GM12891 (cell line): Measurements from ENCODE around the gene ADARB1.

Source experiments
- POLR2A ChIP-seq: IDR thresholded peaks from 2 replicates; pipeline ENCODE4 v1.6.1; 2011; ENCODE audit warnings: low read depth, low read length, control low read depth
- POLR2AphosphoS5 ChIP-seq: IDR thresholded peaks from 2 replicates; pipeline ENCODE4 v1.6.1; 2011; ENCODE audit warnings: low read depth, low read length, control low read depth
- TAF1 ChIP-seq: IDR thresholded peaks from 2 replicates; pipeline ENCODE4 v1.6.1; 2011; ENCODE audit warnings: low read depth, low read length, control low read depth

GRCh38 chr21:45117314-45117713 lies 42.9 kb downstream of the ADARB1 start:
- TF ChIP-seq POLR2AphosphoS5: no peak
- TF ChIP-seq POLR2A: no peak
- no peak for TF ChIP-seq TAF1
